GM12878 (cell line): ENCODE measurements around the gene COL4A1. TPM values are rescaled to one million over a fixed set of nuclear protein-coding genes. Genes with fewer than 3 reads are reported as not detected.

Source experiments
- ATAC-seq: fragments of 200-7000 bp; cut with Tn5 transposase; 3 replicates; pipeline ENCODE4 v1.9.1; 2020; ENCODE audit warnings: mild to moderate bottlenecking, moderate library complexity
- BruUV-seq: library from RNA; stranded (reverse); fragments of 400-500 nt; replicated peaks from 2 replicates; lab custom pipeline; 2021; lab: Mats Ljungman, UMichigan
- CTCF ChIA-PET: fragments of 300-600 bp; sonication (Branson Sonifier 250); formaldehyde crosslinking; extraction: SDS; loops from one replicate; lab custom pipeline; 2021; ENCODE audit warnings: inconsistent platforms; lab: Yijun Ruan, JAX
- POLR2A ChIA-PET: fragments of 350-600 bp; formaldehyde crosslinking; extraction: SDS; loops from one replicate; lab custom pipeline; 2021; ENCODE audit warnings: inconsistent platforms; lab: Charles Lee
- RAD21 ChIA-PET: fragments of 300-600 bp; sonication (Branson Sonifier 250); formaldehyde crosslinking; loops from one replicate; lab custom pipeline; 2023; ENCODE audit warnings: antibody characterized with exemption; ENCODE audit not compliant: unreplicated experiment; lab: Charles Lee
- SMC1A ChIA-PET: fragments of 300-600 bp; sonication (Branson Sonifier 250); formaldehyde crosslinking; loops from one replicate; lab custom pipeline; 2023; ENCODE audit not compliant: unreplicated experiment, uncharacterized antibody; lab: Charles Lee
- DNase-seq: peaks from one replicate; pipeline ENCODE4 v3.0.0-alpha.2; 2011; ENCODE audit warnings: low read depth, low spot score
- FAIRE-seq: peaks from 3 replicates; lab custom pipeline; 2011; peaks lifted over from hg19 to GRCh38; lab: Jason Lieb, UNC
- H2AFZ ChIP-seq: 2 replicates; pipeline ENCODE4 v1.6.0; 2011; ENCODE audit warnings: low read depth, low read length, control low read depth; ENCODE audit not compliant: control insufficient read depth
- H3K27ac ChIP-seq: 2 replicates; pipeline ENCODE4 v1.5.1; 2011; ENCODE audit warnings: control low read depth; ENCODE audit not compliant: control insufficient read depth, insufficient read depth
- H3K27me3 ChIP-seq, 2 experiments: replicated peaks in 1 of 2; 2 replicates each; pipeline versions ENCODE4 v1.6.0 to v1.6.1; 2011; ENCODE audit warnings: low read length in 1 of 2; ENCODE audit not compliant: control insufficient read depth in 2 of 2, insufficient read depth in 2 of 2
- H3K36me3 ChIP-seq, 2 experiments: 2 replicates each; pipeline ENCODE4 v1.5.1; 2011; ENCODE audit warnings: low read length in 1 of 2; ENCODE audit not compliant: control insufficient read depth in 2 of 2, insufficient read depth in 2 of 2
- H3K4me1 ChIP-seq: 2 replicates; pipeline ENCODE4 v1.6.1; 2011; ENCODE audit warnings: mild to moderate bottlenecking, low read length, moderate library complexity, mixed read lengths; ENCODE audit not compliant: control insufficient read depth, insufficient read depth
- H3K4me2 ChIP-seq: 2 replicates; pipeline ENCODE4 v1.6.0; 2011; ENCODE audit warnings: control low read depth; ENCODE audit not compliant: control insufficient read depth, insufficient read depth
- H3K4me3 ChIP-seq: fragments of 200-600 bp; sonication (generic); 2 replicates; pipeline ENCODE4 v1.5.1; 2016
- H3K79me2 ChIP-seq: 2 replicates; pipeline ENCODE4 v1.6.0; 2011; ENCODE audit warnings: low read length; ENCODE audit not compliant: control insufficient read depth, insufficient read depth
- H3K9ac ChIP-seq: 2 replicates; pipeline ENCODE4 v1.8.0; 2011; ENCODE audit warnings: low read length, control low read depth, mixed read lengths; ENCODE audit not compliant: control insufficient read depth, insufficient read depth
- H3K9me3 ChIP-seq: replicated peaks from 3 replicates; pipeline ENCODE4 v1.5.1; 2011; ENCODE audit warnings: mild to moderate bottlenecking, low read length; ENCODE audit not compliant: control insufficient read depth, insufficient read depth
- H4K20me1 ChIP-seq: 2 replicates; pipeline ENCODE4 v1.6.0; 2011; ENCODE audit not compliant: control insufficient read depth, insufficient read depth
- FOXK2 ChIP-seq: fragments of 450-650 bp; IDR thresholded peaks from 2 replicates; pipeline ENCODE4 v1.6.1; 2017; ENCODE audit warnings: mild to moderate bottlenecking, moderate library complexity
- NFYA ChIP-seq: IDR thresholded peaks from 2 replicates; pipeline ENCODE4 v1.6.1; 2011; ENCODE audit warnings: low read depth, mild to moderate bottlenecking, low read length, improper control_type of control experiment, borderline replicate concordance
- NR2C2 ChIP-seq: IDR thresholded peaks from 2 replicates; pipeline ENCODE4 v1.6.1; 2011; ENCODE audit warnings: borderline replicate concordance, low read depth; ENCODE audit not compliant: control insufficient read depth, insufficient read length
- PAX5 ChIP-seq: IDR thresholded peaks from 2 replicates; pipeline ENCODE4 v1.6.1; 2011; ENCODE audit warnings: low read depth, low read length, borderline replicate concordance
- PAX8 ChIP-seq: fragments of 450-650 bp; IDR thresholded peaks from 2 replicates; pipeline ENCODE4 v1.6.1; 2017; ENCODE audit warnings: mild to moderate bottlenecking, moderate library complexity
- POLR2A ChIP-seq: IDR thresholded peaks from 2 replicates; pipeline ENCODE4 v1.6.1; 2011; ENCODE audit warnings: low read depth, mild to moderate bottlenecking, low read length
- STAT1 ChIP-seq: fragments of 450-650 bp; conservative IDR thresholded peaks from 2 replicates; pipeline ENCODE4 v1.6.1; 2014; ENCODE audit warnings: antibody characterized with exemption, mild to moderate bottlenecking
- TCF12 ChIP-seq: IDR thresholded peaks from 2 replicates; pipeline ENCODE4 v1.6.1; 2011; ENCODE audit warnings: low read depth, mild to moderate bottlenecking, low read length
- ZNF24 ChIP-seq: fragments of 450-650 bp; IDR thresholded peaks from 2 replicates; pipeline ENCODE4 v1.6.1; 2017; ENCODE audit warnings: antibody characterized with exemption, mild to moderate bottlenecking
- WGBS: methylation state at CpG from one replicate; pipeline ENCODE4 v1.1.6; 2016; ENCODE audit warnings: low lambda C conversion rate; ENCODE audit not compliant: insufficient replicate concordance, insufficient coverage; ENCODE audit errors: missing lambda C conversion rate; 5-methylcytosine and 5-hydroxymethylcytosine counted together
- in situ Hi-C: fragments of 300-500 bp; cut with MboI; formaldehyde crosslinking; loops from 9 replicates; pipeline ENCODE4 v1.14.3; 2018; ENCODE audit warnings: mixed read lengths
- intact Hi-C: fragments of 100-400 bp; cut with micrococcal nuclease; formaldehyde crosslinking; loops from one replicate; pipeline ENCODE4 v1.14.2; 2022; ENCODE audit not compliant: unreplicated experiment
- polyA plus RNA-seq, 11 experiments: library from polyadenylated mRNA; depleted of rRNA in 4 of 11; unstranded in 6 of 11; stranded (reverse) in 5 of 11; fragments of >200 nt; fragmentation: Nextera tagmentation in 4 of 11; fragmentation: Illumina TruSeq in 1 of 11; extraction: Ambion mirVana in 4 of 11; extraction: Trizol in 1 of 11; gene quantifications; 1 replicate in 1 of 11; 2 replicates in 10 of 11; pipeline versions ENCODE4 v1.2.1 to v1.2.3, GENCODE V29; 2011 to 2016; ENCODE audit warnings: inconsistent platforms in 2 of 11, missing spikeins in 2 of 11, low read depth in 1 of 11
- total RNA-seq, 4 experiments: library from RNA; depleted of rRNA in 3 of 4; stranded (reverse); fragments of >200 nt in 3 of 4; fragmentation: Illumina TruSeq in 1 of 4; extraction: Trizol in 1 of 4; gene quantifications; 2 replicates each; pipeline versions ENCODE4 v1.2.1 to v1.2.3, GENCODE V29; 2013 to 2021
- TF ChIP-seq, protein P1 (sequence below): fragments of 150-350 bp; IDR thresholded peaks from 2 replicates; pipeline ENCODE4 v1.6.1; 2014; ENCODE audit warnings: mild to moderate bottlenecking, low read depth, low read length
- TF ChIP-seq, protein P2 (sequence below): fragments of 150-350 bp; IDR thresholded peaks from 2 replicates; pipeline ENCODE4 v1.6.1; 2016; ENCODE audit warnings: low read depth, low read length
- TF ChIP-seq, protein P3 (sequence below): IDR thresholded peaks from 2 replicates; pipeline ENCODE4 v1.6.1; 2011; ENCODE audit warnings: low read depth, low read length, improper control_type of control experiment, borderline replicate concordance

COL4A1 gene
- total and polyA plus RNA-seq, 10 of the 15 experiments (the other 5 are each of a cell fraction or from before 2014, with no cell fraction given) = 0.07 to 0.31 (median 0.13) TPM; not detected in 6

DNA sequence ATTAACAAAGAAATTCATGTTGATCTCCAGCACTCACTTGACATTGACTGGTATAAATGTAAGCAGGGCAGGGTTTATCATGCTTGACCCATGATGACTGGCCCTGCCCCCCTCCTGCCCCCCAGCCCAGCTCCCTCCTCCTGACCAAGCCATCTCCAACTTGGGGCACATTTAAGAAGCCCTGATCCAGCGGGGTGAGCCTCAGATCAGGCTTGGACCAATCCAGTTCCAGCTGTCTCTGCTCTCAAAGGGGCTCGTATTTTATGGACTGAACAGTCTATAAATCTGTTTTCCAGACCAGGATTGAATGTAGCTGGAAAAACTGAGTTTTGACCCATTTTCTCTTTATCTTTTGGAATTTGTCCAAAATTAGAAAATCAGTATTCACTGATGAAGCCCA, 100.0 kb downstream of the COL4A1 start:
- H3K4me2 ChIP-seq = no peak overlapping the region
- no peak for DNase-seq
- H3K36me3 ChIP-seq = no peaks in the 10 kb centered on the region
- SMC1A ChIA-PET = interaction anchor here (0.6 to 1.1 kb wide), 3 partner anchors 9 to 383 kb away, joined by 3 read pairs; no protein-coding TSS in a partner anchor
- H3K9me3 ChIP-seq = no peaks in the 10 kb centered on the region
- no peak overlapping the region for H3K27ac ChIP-seq
- peaks cover 0 to 5% of the 10 kb centered on the region in 2 experiments; a peak in 2 of 4 replicates for H3K27me3 ChIP-seq
- H2AFZ ChIP-seq = no peak overlapping the region
- CTCF ChIA-PET = interaction anchor here (0.8 to 0.9 kb wide), 2 partner anchors 14 to 204 kb away, joined by 3 read pairs; no protein-coding TSS in a partner anchor
- H3K4me3 ChIP-seq = no peak overlapping the region
- TF ChIP-seq POLR2A (no peak), PAX8 (no peak), ZNF24 (no peak), TCF12 (no peak)
- TF ChIP-seq, protein P1, sequence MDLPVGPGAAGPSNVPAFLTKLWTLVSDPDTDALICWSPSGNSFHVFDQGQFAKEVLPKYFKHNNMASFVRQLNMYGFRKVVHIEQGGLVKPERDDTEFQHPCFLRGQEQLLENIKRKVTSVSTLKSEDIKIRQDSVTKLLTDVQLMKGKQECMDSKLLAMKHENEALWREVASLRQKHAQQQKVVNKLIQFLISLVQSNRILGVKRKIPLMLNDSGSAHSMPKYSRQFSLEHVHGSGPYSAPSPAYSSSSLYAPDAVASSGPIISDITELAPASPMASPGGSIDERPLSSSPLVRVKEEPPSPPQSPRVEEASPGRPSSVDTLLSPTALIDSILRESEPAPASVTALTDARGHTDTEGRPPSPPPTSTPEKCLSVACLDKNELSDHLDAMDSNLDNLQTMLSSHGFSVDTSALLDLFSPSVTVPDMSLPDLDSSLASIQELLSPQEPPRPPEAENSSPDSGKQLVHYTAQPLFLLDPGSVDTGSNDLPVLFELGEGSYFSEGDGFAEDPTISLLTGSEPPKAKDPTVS = no peak
- TF ChIP-seq, all 136 proteins: peak for 0
- no peak for FAIRE-seq
- BruUV-seq = no TSS peak
- 13% methylated on average over 2 of the region's 2 CpGs for WGBS
- in situ Hi-C loops = no loop called here
- POLR2A ChIA-PET = no interaction called here
- intact Hi-C loops = no loop called here
- H3K4me1 ChIP-seq = no peaks in the 10 kb centered on the region
- ATAC-seq = no peak
- RAD21 ChIA-PET = no interaction called here
- H3K79me2 ChIP-seq = no peaks in the 10 kb centered on the region
- no peak overlapping the region for H3K9ac ChIP-seq
- H4K20me1 ChIP-seq = no peaks in the 10 kb centered on the region

DNA sequence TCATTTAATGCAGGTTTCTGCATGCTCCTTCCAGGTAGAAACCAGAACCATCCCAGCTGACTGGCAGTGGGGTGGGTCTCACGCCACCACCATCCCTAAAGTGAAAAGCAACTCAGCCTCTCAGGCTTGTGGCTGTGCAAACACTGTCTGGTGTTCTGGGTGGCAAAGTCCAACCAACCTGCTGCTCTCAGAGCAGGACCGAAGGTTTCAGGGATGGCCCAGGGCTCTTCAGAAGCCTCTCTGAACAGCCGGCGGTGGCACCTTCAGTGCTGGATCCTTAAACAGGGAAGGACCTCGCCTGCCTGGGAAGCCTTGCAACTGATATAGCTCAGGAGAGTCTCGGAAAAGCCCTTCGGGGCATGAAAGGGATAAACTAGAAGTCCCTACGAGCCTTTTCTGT, 100.8 kb downstream of the COL4A1 start:
- CTCF ChIA-PET = no interaction called here
- no peak for FAIRE-seq
- TF ChIP-seq, protein P2, sequence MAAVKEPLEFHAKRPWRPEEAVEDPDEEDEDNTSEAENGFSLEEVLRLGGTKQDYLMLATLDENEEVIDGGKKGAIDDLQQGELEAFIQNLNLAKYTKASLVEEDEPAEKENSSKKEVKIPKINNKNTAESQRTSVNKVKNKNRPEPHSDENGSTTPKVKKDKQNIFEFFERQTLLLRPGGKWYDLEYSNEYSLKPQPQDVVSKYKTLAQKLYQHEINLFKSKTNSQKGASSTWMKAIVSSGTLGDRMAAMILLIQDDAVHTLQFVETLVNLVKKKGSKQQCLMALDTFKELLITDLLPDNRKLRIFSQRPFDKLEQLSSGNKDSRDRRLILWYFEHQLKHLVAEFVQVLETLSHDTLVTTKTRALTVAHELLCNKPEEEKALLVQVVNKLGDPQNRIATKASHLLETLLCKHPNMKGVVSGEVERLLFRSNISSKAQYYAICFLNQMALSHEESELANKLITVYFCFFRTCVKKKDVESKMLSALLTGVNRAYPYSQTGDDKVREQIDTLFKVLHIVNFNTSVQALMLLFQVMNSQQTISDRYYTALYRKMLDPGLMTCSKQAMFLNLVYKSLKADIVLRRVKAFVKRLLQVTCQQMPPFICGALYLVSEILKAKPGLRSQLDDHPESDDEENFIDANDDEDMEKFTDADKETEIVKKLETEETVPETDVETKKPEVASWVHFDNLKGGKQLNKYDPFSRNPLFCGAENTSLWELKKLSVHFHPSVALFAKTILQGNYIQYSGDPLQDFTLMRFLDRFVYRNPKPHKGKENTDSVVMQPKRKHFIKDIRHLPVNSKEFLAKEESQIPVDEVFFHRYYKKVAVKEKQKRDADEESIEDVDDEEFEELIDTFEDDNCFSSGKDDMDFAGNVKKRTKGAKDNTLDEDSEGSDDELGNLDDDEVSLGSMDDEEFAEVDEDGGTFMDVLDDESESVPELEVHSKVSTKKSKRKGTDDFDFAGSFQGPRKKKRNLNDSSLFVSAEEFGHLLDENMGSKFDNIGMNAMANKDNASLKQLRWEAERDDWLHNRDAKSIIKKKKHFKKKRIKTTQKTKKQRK = no peak
- TF ChIP-seq FOXK2 (no peak), STAT1 (no peak), PAX5 (no peak), POLR2A (no peak), TCF12 (no peak), NR2C2 (no peak), NFYA (no peak)
- TF ChIP-seq, protein P3, sequence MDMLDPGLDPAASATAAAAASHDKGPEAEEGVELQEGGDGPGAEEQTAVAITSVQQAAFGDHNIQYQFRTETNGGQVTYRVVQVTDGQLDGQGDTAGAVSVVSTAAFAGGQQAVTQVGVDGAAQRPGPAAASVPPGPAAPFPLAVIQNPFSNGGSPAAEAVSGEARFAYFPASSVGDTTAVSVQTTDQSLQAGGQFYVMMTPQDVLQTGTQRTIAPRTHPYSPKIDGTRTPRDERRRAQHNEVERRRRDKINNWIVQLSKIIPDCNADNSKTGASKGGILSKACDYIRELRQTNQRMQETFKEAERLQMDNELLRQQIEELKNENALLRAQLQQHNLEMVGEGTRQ = no peak

More for the DNA sequence above, 100.8 kb downstream of the COL4A1 start:
- Histone ChIP-seq H2AFZ (no peak overlapping the region), H3K9me3 (no peaks in the 10 kb centered on the region), H4K20me1 (no peaks in the 10 kb centered on the region), H3K36me3 (no peaks in the 10 kb centered on the region), H3K4me3 (no peak overlapping the region), H3K79me2 (no peaks in the 10 kb centered on the region), H3K27ac (no peak overlapping the region), H3K9ac (no peak overlapping the region), H3K4me1 (no peaks in the 10 kb centered on the region), H3K4me2 (no peak overlapping the region), H3K27me3 (peaks cover 0 to 5% of the 10 kb centered on the region in 2 experiments; a peak in 2 of 4 replicates)
- 44% methylated on average over 8 of the region's 8 CpGs for WGBS
- SMC1A ChIA-PET = interaction anchor here (1.1 kb wide), 1 partner anchor 10 kb away, joined by 3 read pairs; no protein-coding TSS in a partner anchor
- in situ Hi-C loops (no loop called here), intact Hi-C loops (no loop called here)
- DNase-seq = no peak
- POLR2A ChIA-PET = no interaction called here
- no TSS peak for BruUV-seq
- no peak for ATAC-seq
- RAD21 ChIA-PET = interaction anchor here (0.9 kb wide), 1 partner anchor 14 kb away, joined by 3 read pairs; no protein-coding TSS in a partner anchor
